ENCODE measurements around the gene POMGNT1.

Gene POMGNT1

GRCh38 chr1:46173361-46173856 lies 24.8 kb downstream of the POMGNT1 start:
- Histone ChIP-seq H3K27me3 (ENCODE audit: insufficient read depth, low read length, poor library complexity, severe bottlenecking) (no peaks in the 10 kb centered on the region), H3F3A (ENCODE audit: low read depth) (no peaks in the 10 kb centered on the region), H3K79me2 (ENCODE audit: insufficient read depth, low read length) (no peaks in the 10 kb centered on the region), H4K20me1 (ENCODE audit: insufficient read depth, low read length, poor library complexity, severe bottlenecking) (no peaks in the 10 kb centered on the region), H3K9ac (ENCODE audit: low read depth, low read length, poor library complexity, severe bottlenecking) (no peak overlapping the region), H2AFZ (ENCODE audit: low read length) (no peak overlapping the region), H3K4me1 (ENCODE audit: insufficient read depth, low read length, poor library complexity, severe bottlenecking) (peaks cover under 1% of the 10 kb centered on the region), H3K36me3 (ENCODE audit: insufficient read depth, low read length) (no peaks in the 10 kb centered on the region), H3K4me2 (ENCODE audit: low read depth, low read length, poor library complexity, severe bottlenecking) (no peak overlapping the region), H3K9me3 (ENCODE audit: insufficient read depth, low read depth, low read length) (no peaks in the 10 kb centered on the region), H3K9me2 (replicated peaks; ENCODE audit: low read depth, low read length) (no peaks in the 10 kb centered on the region), H3K4me3 (ENCODE audit: low read length, poor library complexity, severe bottlenecking) (no peak overlapping the region)
- TF ChIP-seq, protein P1, sequence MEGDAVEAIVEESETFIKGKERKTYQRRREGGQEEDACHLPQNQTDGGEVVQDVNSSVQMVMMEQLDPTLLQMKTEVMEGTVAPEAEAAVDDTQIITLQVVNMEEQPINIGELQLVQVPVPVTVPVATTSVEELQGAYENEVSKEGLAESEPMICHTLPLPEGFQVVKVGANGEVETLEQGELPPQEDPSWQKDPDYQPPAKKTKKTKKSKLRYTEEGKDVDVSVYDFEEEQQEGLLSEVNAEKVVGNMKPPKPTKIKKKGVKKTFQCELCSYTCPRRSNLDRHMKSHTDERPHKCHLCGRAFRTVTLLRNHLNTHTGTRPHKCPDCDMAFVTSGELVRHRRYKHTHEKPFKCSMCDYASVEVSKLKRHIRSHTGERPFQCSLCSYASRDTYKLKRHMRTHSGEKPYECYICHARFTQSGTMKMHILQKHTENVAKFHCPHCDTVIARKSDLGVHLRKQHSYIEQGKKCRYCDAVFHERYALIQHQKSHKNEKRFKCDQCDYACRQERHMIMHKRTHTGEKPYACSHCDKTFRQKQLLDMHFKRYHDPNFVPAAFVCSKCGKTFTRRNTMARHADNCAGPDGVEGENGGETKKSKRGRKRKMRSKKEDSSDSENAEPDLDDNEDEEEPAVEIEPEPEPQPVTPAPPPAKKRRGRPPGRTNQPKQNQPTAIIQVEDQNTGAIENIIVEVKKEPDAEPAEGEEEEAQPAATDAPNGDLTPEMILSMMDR (conservative IDR thresholded peaks at IDR 0.05; ENCODE audit: low read length) = no peak

GRCh38 chr1:46172321-46172720 lies 25.9 kb downstream of the POMGNT1 start:
- Histone ChIP-seq H2AFZ (ENCODE audit: low read length) (no peak overlapping the region), H3K4me3 (ENCODE audit: low read length, poor library complexity, severe bottlenecking) (no peak overlapping the region), H3K4me2 (ENCODE audit: low read depth, low read length, poor library complexity, severe bottlenecking) (no peak overlapping the region), H3K36me3 (ENCODE audit: insufficient read depth, low read length) (no peaks in the 10 kb centered on the region), H4K20me1 (ENCODE audit: insufficient read depth, low read length, poor library complexity, severe bottlenecking) (no peaks in the 10 kb centered on the region), H3F3A (ENCODE audit: low read depth) (no peaks in the 10 kb centered on the region), H3K9ac (ENCODE audit: low read depth, low read length, poor library complexity, severe bottlenecking) (no peak overlapping the region), H3K27me3 (ENCODE audit: insufficient read depth, low read length, poor library complexity, severe bottlenecking) (no peaks in the 10 kb centered on the region), H3K79me2 (ENCODE audit: insufficient read depth, low read length) (no peaks in the 10 kb centered on the region), H3K4me1 (ENCODE audit: insufficient read depth, low read length, poor library complexity, severe bottlenecking) (no peaks in the 10 kb centered on the region), H3K9me3 (ENCODE audit: insufficient read depth, low read depth, low read length) (no peaks in the 10 kb centered on the region), H3K9me2 (replicated peaks; ENCODE audit: low read depth, low read length) (no peaks in the 10 kb centered on the region)
- TF ChIP-seq, protein P1 (conservative IDR thresholded peaks at IDR 0.05; ENCODE audit: low read length) = no peak
- no peak for TF ChIP-seq EZH2phosphoT487 (IDR thresholded peaks at IDR 0.05; ENCODE audit: borderline replicate concordance)

DNA sequence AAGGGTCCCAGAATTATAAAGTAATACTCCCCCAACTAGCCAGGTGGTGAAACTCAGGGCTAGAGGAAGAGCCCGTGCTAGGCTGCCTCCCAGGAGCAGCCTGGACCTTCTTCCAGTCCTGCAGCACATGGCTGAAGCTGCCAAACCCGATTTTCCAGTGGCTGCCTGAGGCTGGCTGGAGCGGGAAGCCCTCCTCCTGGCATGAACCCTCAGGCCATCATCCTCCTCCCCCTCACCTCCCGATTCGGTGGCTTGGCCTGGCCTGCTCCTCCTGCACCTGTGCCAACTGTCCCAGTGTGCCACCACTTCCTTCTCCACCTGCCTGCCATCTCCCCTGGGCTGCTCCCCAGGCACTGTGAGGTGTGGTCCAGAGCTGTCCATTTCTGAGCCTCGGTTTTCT lies 26.4 kb downstream of the POMGNT1 start:
- Histone ChIP-seq H3F3A (ENCODE audit: low read depth) (no peaks in the 10 kb centered on the region), H3K4me1 (ENCODE audit: insufficient read depth, low read length, poor library complexity, severe bottlenecking) (no peaks in the 10 kb centered on the region), H3K4me2 (ENCODE audit: low read depth, low read length, poor library complexity, severe bottlenecking) (no peak overlapping the region)

More for the DNA sequence above, 26.4 kb downstream of the POMGNT1 start:
- no peaks in the 10 kb centered on the region for H3K9me3 ChIP-seq (ENCODE audit: insufficient read depth, low read depth, low read length)
- H3K9ac ChIP-seq (ENCODE audit: low read depth, low read length, poor library complexity, severe bottlenecking) = no peak overlapping the region
- TF ChIP-seq EZH2phosphoT487 (IDR thresholded peaks at IDR 0.05; ENCODE audit: borderline replicate concordance) = no peak
- TF ChIP-seq, protein P1 (conservative IDR thresholded peaks at IDR 0.05; ENCODE audit: low read length) = no peak
- no peaks in the 10 kb centered on the region for H4K20me1 ChIP-seq (ENCODE audit: insufficient read depth, low read length, poor library complexity, severe bottlenecking)
- H3K79me2 ChIP-seq (ENCODE audit: insufficient read depth, low read length) = no peaks in the 10 kb centered on the region
- no peaks in the 10 kb centered on the region for H3K9me2 ChIP-seq (replicated peaks; ENCODE audit: low read depth, low read length)
- H3K36me3 ChIP-seq (ENCODE audit: insufficient read depth, low read length) = no peaks in the 10 kb centered on the region
- no peak overlapping the region for H3K4me3 ChIP-seq (ENCODE audit: low read length, poor library complexity, severe bottlenecking)
- no peak overlapping the region for H2AFZ ChIP-seq (ENCODE audit: low read length)
- H3K27me3 ChIP-seq (ENCODE audit: insufficient read depth, low read length, poor library complexity, severe bottlenecking) = no peaks in the 10 kb centered on the region

Measured in Loucy (cell line).